OCI-LY7 (cell line): ENCODE measurements around the gene ARHGEF11. TPM values are rescaled to one million over a fixed set of nuclear protein-coding genes. Genes with fewer than 3 reads are reported as not detected.

Experiments
- BruUV-seq: library from RNA; stranded (reverse); fragments of 400-500 nt; replicated peaks from 2 replicates; lab custom pipeline; 2021; lab: Mats Ljungman, UMichigan
- CTCF ChIA-PET: fragments of 300-600 bp; sonication (Branson Sonifier 250); formaldehyde crosslinking; loops from one replicate; lab custom pipeline; 2022; ENCODE audit warnings: antibody characterized with exemption; ENCODE audit not compliant: unreplicated experiment; lab: Charles Lee
- POLR2A ChIA-PET: fragments of 300-600 bp; sonication (Branson Sonifier 250); formaldehyde crosslinking; loops from one replicate; lab custom pipeline; 2022; ENCODE audit warnings: antibody characterized with exemption; lab: Charles Lee
- DNase-seq: peaks from one replicate; pipeline ENCODE4 v3.0.0-alpha.2; 2015; ENCODE audit warnings: low spot score
- H2AFZ ChIP-seq: fragments of 200-600 bp; sonication (generic), shearing (Covaris generic); 2 replicates; pipeline ENCODE4 v1.6.1; 2014; ENCODE audit warnings: mild to moderate bottlenecking, antibody characterized with exemption, low read length, moderate library complexity
- H3K27ac ChIP-seq: fragments of 200-600 bp; sonication (generic); 2 replicates; pipeline ENCODE4 v1.5.1; 2014; ENCODE audit warnings: mixed run types, low read depth, mild to moderate bottlenecking, moderate library complexity, low read length, inconsistent platforms; ENCODE audit not compliant: poor library complexity, severe bottlenecking
- H3K36me3 ChIP-seq: fragments of 200-600 bp; sonication (generic); 2 replicates; pipeline ENCODE4 v1.6.1; 2014; ENCODE audit warnings: mild to moderate bottlenecking, antibody characterized with exemption, low read length, moderate library complexity, mixed read lengths; ENCODE audit not compliant: insufficient read depth
- H3K4me1 ChIP-seq: fragments of 200-600 bp; sonication (generic); 2 replicates; pipeline ENCODE4 v1.5.1; 2014; ENCODE audit warnings: mild to moderate bottlenecking, low read length; ENCODE audit not compliant: insufficient read depth, poor library complexity, severe bottlenecking
- H3K4me2 ChIP-seq: fragments of 200-600 bp; sonication (generic); 2 replicates; pipeline ENCODE4 v1.6.1; 2014; ENCODE audit warnings: mild to moderate bottlenecking, low read length
- H3K4me3 ChIP-seq: fragments of 200-600 bp; sonication (generic); 2 replicates; pipeline ENCODE4 v1.5.1; 2014; ENCODE audit warnings: mild to moderate bottlenecking, low read depth, low read length; ENCODE audit not compliant: poor library complexity, severe bottlenecking
- H3K79me2 ChIP-seq: fragments of 200-600 bp; sonication (generic); 2 replicates; pipeline ENCODE4 v1.6.1; 2016; ENCODE audit warnings: low read depth, mild to moderate bottlenecking, low read length, moderate library complexity, mixed read lengths; ENCODE audit not compliant: insufficient read depth
- H3K9me2 ChIP-seq: fragments of 200-600 bp; sonication (generic); 2 replicates; pipeline ENCODE4 v1.6.1; 2016; ENCODE audit warnings: mild to moderate bottlenecking, low read length, mixed read lengths; ENCODE audit not compliant: insufficient read depth
- H3K9me3 ChIP-seq: fragments of 200-600 bp; sonication (generic); 2 replicates; pipeline ENCODE4 v1.6.1; 2014; ENCODE audit warnings: mild to moderate bottlenecking, mixed run types, low read length, mixed read lengths
- H4K20me1 ChIP-seq: fragments of 200-600 bp; sonication (generic); 2 replicates; pipeline ENCODE4 v1.6.1; 2014; ENCODE audit warnings: mild to moderate bottlenecking, antibody characterized with exemption, low read length, moderate library complexity, mixed read lengths; ENCODE audit not compliant: insufficient read depth
- EZH2phosphoT487 ChIP-seq: fragments of 200-600 bp; sonication (generic); IDR thresholded peaks from 2 replicates; pipeline ENCODE4 v1.6.1; 2018; ENCODE audit warnings: low read depth, borderline replicate concordance, mild to moderate bottlenecking, mixed run types, antibody characterized with exemption, low read length, moderate library complexity, mixed read lengths
- intact Hi-C: fragments of 100-400 bp; cut with micrococcal nuclease; formaldehyde crosslinking; loops from one replicate; pipeline ENCODE4 v1.10.0; 2022; ENCODE audit not compliant: unreplicated experiment
- total RNA-seq, 2 experiments: library from RNA; depleted of rRNA in 1 of 2; stranded (reverse); fragments of >200 nt in 1 of 2; shearing (Covaris generic) in 1 of 2; gene quantifications; 2 replicates each; pipeline ENCODE4 v1.2.3, GENCODE V29; 2014 to 2022
- TF ChIP-seq, protein P1 (sequence below): fragments of 200-600 bp; sonication (generic); conservative IDR thresholded peaks from 2 replicates; pipeline ENCODE4 v1.5.1; 2014; ENCODE audit warnings: mild to moderate bottlenecking, antibody characterized with exemption, low read length, moderate library complexity, mixed read lengths

ARHGEF11 gene
- total RNA-seq, 2 experiments from 2014 or later: 1.5 to 3.4 TPM

DNA sequence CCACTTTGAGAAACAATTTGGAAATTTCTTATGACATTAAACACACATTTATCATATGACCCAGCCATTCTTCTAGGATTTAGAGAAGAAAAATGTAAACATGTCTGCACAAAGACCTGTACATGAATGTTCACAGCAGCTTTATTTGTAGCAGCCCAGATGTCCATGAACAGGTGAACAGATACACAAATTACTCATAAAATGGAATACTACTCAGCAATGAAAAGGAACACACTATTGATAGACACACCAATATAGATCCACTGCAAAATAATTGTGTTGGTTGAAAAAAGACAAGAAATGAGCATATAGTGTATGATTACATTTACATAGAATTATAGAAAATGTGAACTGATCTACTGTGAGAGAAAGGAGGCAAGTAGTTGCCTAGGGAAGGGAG, 26.1 kb downstream of the ARHGEF11 start:
- no peak overlapping the region for H3K4me2 ChIP-seq
- no peak for TF ChIP-seq EZH2phosphoT487
- TF ChIP-seq, protein P1, sequence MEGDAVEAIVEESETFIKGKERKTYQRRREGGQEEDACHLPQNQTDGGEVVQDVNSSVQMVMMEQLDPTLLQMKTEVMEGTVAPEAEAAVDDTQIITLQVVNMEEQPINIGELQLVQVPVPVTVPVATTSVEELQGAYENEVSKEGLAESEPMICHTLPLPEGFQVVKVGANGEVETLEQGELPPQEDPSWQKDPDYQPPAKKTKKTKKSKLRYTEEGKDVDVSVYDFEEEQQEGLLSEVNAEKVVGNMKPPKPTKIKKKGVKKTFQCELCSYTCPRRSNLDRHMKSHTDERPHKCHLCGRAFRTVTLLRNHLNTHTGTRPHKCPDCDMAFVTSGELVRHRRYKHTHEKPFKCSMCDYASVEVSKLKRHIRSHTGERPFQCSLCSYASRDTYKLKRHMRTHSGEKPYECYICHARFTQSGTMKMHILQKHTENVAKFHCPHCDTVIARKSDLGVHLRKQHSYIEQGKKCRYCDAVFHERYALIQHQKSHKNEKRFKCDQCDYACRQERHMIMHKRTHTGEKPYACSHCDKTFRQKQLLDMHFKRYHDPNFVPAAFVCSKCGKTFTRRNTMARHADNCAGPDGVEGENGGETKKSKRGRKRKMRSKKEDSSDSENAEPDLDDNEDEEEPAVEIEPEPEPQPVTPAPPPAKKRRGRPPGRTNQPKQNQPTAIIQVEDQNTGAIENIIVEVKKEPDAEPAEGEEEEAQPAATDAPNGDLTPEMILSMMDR: no peak
- no peak for DNase-seq
- H3K9me2 ChIP-seq: no peaks in the 10 kb centered on the region
- H3K9me3 ChIP-seq: peaks cover 11% of the 10 kb centered on the region; the same call in 1 of the 2 replicates
- H2AFZ ChIP-seq: no peak overlapping the region
- intact Hi-C loops: no loop called here
- no peaks in the 10 kb centered on the region for H3K79me2 ChIP-seq
- no peaks in the 10 kb centered on the region for H4K20me1 ChIP-seq
- H3K27ac ChIP-seq: no peak overlapping the region
- H3K36me3 ChIP-seq: no peaks in the 10 kb centered on the region
- no peak overlapping the region for H3K4me3 ChIP-seq
- POLR2A ChIA-PET: interaction anchor here (0.5 kb wide), 1 partner anchor 245 kb away, joined by 3 read pairs; no protein-coding TSS in a partner anchor
- CTCF ChIA-PET: no interaction called here
- BruUV-seq: no TSS peak
- no peaks in the 10 kb centered on the region for H3K4me1 ChIP-seq

DNA sequence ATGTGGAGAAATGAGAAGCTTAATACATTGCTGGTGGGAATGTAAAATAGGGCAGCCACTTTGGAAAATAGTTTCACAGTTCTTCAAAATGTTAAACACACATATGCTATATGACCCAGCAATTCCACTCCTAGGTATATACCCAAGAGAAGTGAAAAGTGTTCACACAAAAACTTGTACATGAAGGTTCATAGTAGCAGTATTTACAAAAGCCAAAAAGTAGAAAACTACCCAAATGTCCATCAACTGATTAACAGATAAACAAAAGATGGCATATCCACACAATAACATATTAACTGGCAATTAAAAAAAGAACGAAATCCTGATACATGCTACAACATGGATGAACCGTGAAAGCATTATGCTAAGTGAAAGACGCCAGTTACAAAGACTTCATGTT, 33.7 kb downstream of the ARHGEF11 start:
- no peak for DNase-seq
- no peak overlapping the region for H2AFZ ChIP-seq
- no peak overlapping the region for H3K4me2 ChIP-seq
- H3K9me2 ChIP-seq: no peaks in the 10 kb centered on the region
- ChIA-PET POLR2A (no interaction called here), CTCF (no interaction called here)
- intact Hi-C loops: no loop called here
- H3K27ac ChIP-seq: no peak overlapping the region
- no peaks in the 10 kb centered on the region for H3K9me3 ChIP-seq
- H3K4me1 ChIP-seq: no peaks in the 10 kb centered on the region
- H3K79me2 ChIP-seq: no peaks in the 10 kb centered on the region
- H4K20me1 ChIP-seq: no peaks in the 10 kb centered on the region
- TF ChIP-seq EZH2phosphoT487: no peak
- TF ChIP-seq, protein P1: no peak
- no peak overlapping the region for H3K4me3 ChIP-seq
- no peaks in the 10 kb centered on the region for H3K36me3 ChIP-seq
- BruUV-seq: no TSS peak

DNA sequence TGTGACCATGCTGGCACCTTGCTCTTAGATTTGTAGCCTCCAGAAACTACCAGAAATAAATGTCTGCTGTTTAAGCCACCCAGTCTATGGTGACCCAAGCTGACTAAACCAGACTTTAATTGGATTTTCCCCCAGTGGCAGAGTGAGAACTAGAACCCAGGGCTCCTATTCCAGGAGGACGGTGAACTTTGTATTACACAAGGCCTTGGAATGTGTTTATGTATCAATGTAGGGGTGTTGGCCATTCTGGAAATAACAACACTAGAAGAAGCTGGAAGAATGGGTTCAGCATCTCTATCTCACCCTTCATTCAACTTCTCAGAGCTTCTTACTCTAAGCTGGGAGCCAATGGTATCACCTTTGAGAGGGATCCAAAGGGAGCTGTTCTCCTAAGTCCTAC, 37.0 kb downstream of the ARHGEF11 start:
- BruUV-seq: no TSS peak
- H3K4me1 ChIP-seq: no peaks in the 10 kb centered on the region
- H4K20me1 ChIP-seq: no peaks in the 10 kb centered on the region
- no peaks in the 10 kb centered on the region for H3K9me3 ChIP-seq
- DNase-seq: no peak
- H3K79me2 ChIP-seq: no peaks in the 10 kb centered on the region
- ChIA-PET CTCF (no interaction called here), POLR2A (no interaction called here)
- TF ChIP-seq, protein P1: no peak
- TF ChIP-seq EZH2phosphoT487: no peak
- intact Hi-C loops: no loop called here
- H3K9me2 ChIP-seq: no peaks in the 10 kb centered on the region
- H3K27ac ChIP-seq: no peak overlapping the region
- H3K36me3 ChIP-seq: no peaks in the 10 kb centered on the region
- H2AFZ ChIP-seq: no peak overlapping the region
- H3K4me2 ChIP-seq: no peak overlapping the region
- no peak overlapping the region for H3K4me3 ChIP-seq
